Liver (tissue), 9 donors: ENCODE data around the gene PRPSAP1. TPM values are rescaled to one million over a fixed set of nuclear protein-coding genes. Genes with fewer than 3 reads are reported as not detected.

Experiments used
- DNase-seq: peaks from one replicate; pipeline ENCODE4 v3.0.0-alpha.2; 2017; ENCODE audit warnings: low spot score
- H3K27ac ChIP-seq, 2 donors: one replicate each; pipeline ENCODE4 v1.7.0; 2013; ENCODE audit warnings: inconsistent platforms in 2 of 2, low read length in 2 of 2, control low read depth in 1 of 2, low read depth in 1 of 2, mild to moderate bottlenecking in 1 of 2
- H3K27me3 ChIP-seq, 4 donors: one replicate each; pipeline versions ENCODE4 v1.6.1 to v1.7.0; 2013; ENCODE audit warnings: low read length in 3 of 4, inconsistent platforms in 1 of 4, mild to moderate bottlenecking in 1 of 4, moderate library complexity in 1 of 4; ENCODE audit not compliant: control insufficient read depth in 4 of 4, insufficient read depth in 4 of 4
- H3K36me3 ChIP-seq, 4 donors: one replicate each; pipeline versions ENCODE4 v1.6.1 to v1.7.0; 2013; ENCODE audit warnings: low read length in 3 of 4, mild to moderate bottlenecking in 3 of 4, low read depth in 1 of 4, moderate library complexity in 1 of 4; ENCODE audit not compliant: control insufficient read depth in 4 of 4, insufficient read depth in 3 of 4
- H3K4me1 ChIP-seq, 4 donors: one replicate each; pipeline versions ENCODE4 v1.6.1 to v1.7.0; 2013; ENCODE audit warnings: low read length in 3 of 4, mild to moderate bottlenecking in 3 of 4, moderate library complexity in 1 of 4; ENCODE audit not compliant: control insufficient read depth in 4 of 4, insufficient read depth in 4 of 4
- H3K4me3 ChIP-seq, 3 donors: one replicate each; pipeline versions ENCODE4 v1.6.1 to v1.7.0; 2013; ENCODE audit warnings: low read length in 3 of 3, control low read depth in 1 of 3, low read depth in 1 of 3, mild to moderate bottlenecking in 1 of 3
- H3K9ac ChIP-seq, 2 donors: one replicate each; pipeline ENCODE4 v1.7.0; 2013; ENCODE audit warnings: low read length in 2 of 2, mild to moderate bottlenecking in 2 of 2, moderate library complexity in 2 of 2, control low read depth in 1 of 2, low read depth in 1 of 2
- H3K9me3 ChIP-seq, 4 donors: one replicate each; pipeline versions ENCODE4 v1.6.1 to v1.7.0; 2013; ENCODE audit warnings: low read length in 3 of 4; ENCODE audit not compliant: control insufficient read depth in 4 of 4
- ATF3 ChIP-seq: IDR thresholded peaks from 2 replicates; pipeline ENCODE4 v1.6.1; 2016; ENCODE audit warnings: antibody characterized with exemption
- CTCF ChIP-seq: fragments of 150-350 bp; IDR thresholded peaks from 2 replicates; pipeline ENCODE4 v1.5.1; 2017; ENCODE audit warnings: improper control_type of control experiment, low read depth, low read length; ENCODE audit not compliant: missing input control
- EGR1 ChIP-seq, 2 donors: IDR thresholded peaks; 2 replicates each; pipeline ENCODE4 v1.6.1; 2016 to 2018; ENCODE audit warnings: antibody characterized with exemption in 2 of 2, low read depth in 2 of 2
- FOXA1 ChIP-seq: IDR thresholded peaks from 2 replicates; pipeline ENCODE4 v1.6.1; 2016; ENCODE audit warnings: antibody characterized with exemption
- FOXA2 ChIP-seq: IDR thresholded peaks from 2 replicates; pipeline ENCODE4 v1.6.1; 2016; ENCODE audit warnings: antibody characterized with exemption
- GABPA ChIP-seq, 2 donors: IDR thresholded peaks in 1 of 2; conservative IDR thresholded peaks in 1 of 2; 2 replicates each; pipeline ENCODE4 v1.6.1; 2016; ENCODE audit warnings: antibody characterized with exemption in 2 of 2, mild to moderate bottlenecking in 1 of 2, moderate library complexity in 1 of 2
- HNF4G ChIP-seq: IDR thresholded peaks from 2 replicates; pipeline ENCODE4 v1.6.1; 2016; ENCODE audit warnings: antibody characterized with exemption
- JUND ChIP-seq, 2 donors: IDR thresholded peaks; 2 replicates each; pipeline ENCODE4 v1.6.1; 2016; ENCODE audit warnings: antibody characterized with exemption in 2 of 2
- MAX ChIP-seq: IDR thresholded peaks from 2 replicates; pipeline ENCODE4 v1.6.1; 2016; ENCODE audit warnings: antibody characterized with exemption
- NR2F2 ChIP-seq: IDR thresholded peaks from 2 replicates; pipeline ENCODE4 v1.6.1; 2016; ENCODE audit warnings: antibody characterized with exemption
- RAD21 ChIP-seq, 2 donors: IDR thresholded peaks; 2 replicates each; pipeline ENCODE4 v1.6.1; 2016; ENCODE audit warnings: antibody characterized with exemption in 2 of 2, mild to moderate bottlenecking in 2 of 2
- REST ChIP-seq: IDR thresholded peaks from 2 replicates; pipeline ENCODE4 v1.6.1; 2016; ENCODE audit warnings: antibody characterized with exemption, mild to moderate bottlenecking
- RXRA ChIP-seq, 2 donors: IDR thresholded peaks; 2 replicates each; pipeline ENCODE4 v1.6.1; 2017 to 2018; ENCODE audit warnings: antibody characterized with exemption in 2 of 2, mild to moderate bottlenecking in 1 of 2
- SP1 ChIP-seq: IDR thresholded peaks from 2 replicates; pipeline ENCODE4 v1.6.1; 2018; ENCODE audit warnings: antibody characterized with exemption, mild to moderate bottlenecking
- YY1 ChIP-seq: IDR thresholded peaks from 2 replicates; pipeline ENCODE4 v1.6.1; 2016; ENCODE audit warnings: antibody characterized with exemption, mild to moderate bottlenecking
- ZBTB33 ChIP-seq: IDR thresholded peaks from 2 replicates; pipeline ENCODE4 v1.6.1; 2016; ENCODE audit warnings: antibody characterized with exemption
- WGBS: extraction: QIAGEN DNeasy Blood & Tissue Kit; methylation state at CpG from one replicate; pipeline ENCODE4 v1.1.7; 2013; 5-methylcytosine and 5-hydroxymethylcytosine counted together
- polyA plus RNA-seq, 2 donors: library from polyadenylated mRNA; stranded (reverse) in 1 of 2; unstranded in 1 of 2; fragments of 200-250 nt in 1 of 2; fragments of >200 nt in 1 of 2; fragmentation: Nextera tagmentation in 1 of 2; extraction: Ambion mirVana in 1 of 2; gene quantifications; one replicate each; pipeline versions ENCODE4 v1.2.1 to v1.2.3, GENCODE V29; 2013 to 2015
- total RNA-seq, 2 donors: library from RNA; depleted of rRNA; stranded (reverse); fragments of >200 nt; gene quantifications; one replicate each; pipeline ENCODE4 v1.2.3, GENCODE V29; 2014
- donor health status: healthy.
- donor health status: healthy.
- donor health status: healthy.
- donor health status: healthy.
- donor health status: healthy.

PRPSAP1 gene
- total and polyA plus RNA-seq, 4 donors: 21.4 to 78.1 (median 52.6) TPM

GRCh38 chr17:76335716-76336381 lies 17.9 kb downstream of the PRPSAP1 start:
- no peak for TF ChIP-seq HNF4G
- no peaks in the 10 kb centered on the region for H3K9me3 ChIP-seq
- 96% methylated on average over 9 of the region's 9 CpGs for WGBS

GRCh38 chr17:76333673-76334505 lies 19.8 kb downstream of the PRPSAP1 start:
- no peak for DNase-seq
- 88% methylated on average over 11 of the region's 11 CpGs for WGBS
- H3K36me3 ChIP-seq: peaks cover 2 to 23% (median 18%) of the 10 kb centered on the region in 4 donors
- no peak overlapping the region for H3K27ac ChIP-seq
- no peaks in the 10 kb centered on the region for H3K27me3 ChIP-seq
- H3K4me3 ChIP-seq: no peak overlapping the region
- no peak overlapping the region for H3K9ac ChIP-seq
- no peaks in the 10 kb centered on the region for H3K9me3 ChIP-seq
- TF ChIP-seq MAX (no peak), ZBTB33 (no peak), FOXA2 (no peak), ATF3 (no peak), YY1 (no peak), RXRA (IDR thresholded peaks at IDR 0.05) (no peak), REST (no peak), NR2F2 (no peak), CTCF (no peak), GABPA (IDR thresholded peaks at IDR 0.05 in 1 of 2, conservative IDR thresholded peaks at IDR 0.05 in 1 of 2) (no peak), JUND (IDR thresholded peaks at IDR 0.05) (no peak), EGR1 (IDR thresholded peaks at IDR 0.05; ENCODE audit: low read depth in 2 of 2) (no peak), FOXA1 (no peak), HNF4G (no peak), RAD21 (IDR thresholded peaks at IDR 0.05) (no peak), SP1 (no peak)
- peaks cover 0 to 6% (median 4%) of the 10 kb centered on the region in 4 donors for H3K4me1 ChIP-seq

More at GRCh38 chr17:76335716-76336381, 17.9 kb downstream of the PRPSAP1 start:
- Histone ChIP-seq H3K36me3 (peaks cover 4 to 7% (median 6%) of the 10 kb centered on the region in 4 donors), H3K4me1 (peaks cover 0 to 6% (median 4%) of the 10 kb centered on the region in 4 donors), H3K27ac (no peak overlapping the region), H3K4me3 (no peak overlapping the region), H3K9ac (no peak overlapping the region), H3K27me3 (no peaks in the 10 kb centered on the region)
- DNase-seq: no peak
